A204.1 (cell line): ENCODE data around the gene EDAR.

Experiments
- FAIRE-seq: peaks from 2 replicates; lab custom pipeline; 2012; peaks lifted over from hg19 to GRCh38; lab: Jason Lieb, UNC

The EDAR gene

GRCh38 chr2:108967757-108968156 lies 21.3 kb downstream of the EDAR start:
- no peak for FAIRE-seq

- FAIRE-seq: no peak
Measured at GRCh38 chr2:108965540-108966289, 23.3 kb downstream of the EDAR start.

GRCh38 chr2:108963057-108963456 lies 26.0 kb downstream of the EDAR start:
- FAIRE-seq: no peak

GRCh38 chr2:108961796-108962195 lies 27.2 kb downstream of the EDAR start:
- FAIRE-seq: no peak

- FAIRE-seq: no peak
Measured at GRCh38 chr2:108960006-108960405, 29.0 kb downstream of the EDAR start.

GRCh38 chr2:108959401-108959800 lies 29.6 kb downstream of the EDAR start:
- no peak for FAIRE-seq

- FAIRE-seq: no peak
Measured at GRCh38 chr2:108958632-108959341, 30.2 kb downstream of the EDAR start.

- no peak for FAIRE-seq
Measured at GRCh38 chr2:108958002-108958401, 31.0 kb downstream of the EDAR start.

GRCh38 chr2:108956375-108956774 lies 32.6 kb downstream of the EDAR start:
- no peak for FAIRE-seq

- no peak for FAIRE-seq
Measured at GRCh38 chr2:108950369-108951135, 38.5 kb downstream of the EDAR start.

GRCh38 chr2:108949316-108950239 lies 39.4 kb downstream of the EDAR start:
- no peak for FAIRE-seq

GRCh38 chr2:108947271-108947907 lies 41.6 kb downstream of the EDAR start:
- no peak for FAIRE-seq

GRCh38 chr2:108946442-108946841 lies 42.6 kb downstream of the EDAR start:
- FAIRE-seq: no peak

GRCh38 chr2:108945969-108946368 lies 43.1 kb downstream of the EDAR start:
- no peak for FAIRE-seq

GRCh38 chr2:108944601-108945331 lies 44.3 kb downstream of the EDAR start:
- no peak for FAIRE-seq

GRCh38 chr2:108943751-108944150 lies 45.3 kb downstream of the EDAR start:
- no peak for FAIRE-seq

GRCh38 chr2:108942888-108943287 lies 46.1 kb downstream of the EDAR start:
- FAIRE-seq: no peak

- no peak for FAIRE-seq
Measured at GRCh38 chr2:108942231-108942825, 46.7 kb downstream of the EDAR start.

- FAIRE-seq: no peak
Measured at GRCh38 chr2:108941767-108942166, 47.3 kb downstream of the EDAR start.

GRCh38 chr2:108941161-108941665 lies 47.8 kb downstream of the EDAR start:
- no peak for FAIRE-seq
